Stomach smooth muscle (tissue), 2 donors: Measurements from ENCODE around the gene PARVA.
A peak's percentile ranks its signal among the peaks of the same experiment; 100 is the strongest.

Experiments
- H3K27ac ChIP-seq: one replicate; pipeline ENCODE4 v1.7.0; 2013; ENCODE audit warnings: mild to moderate bottlenecking, low read length, inconsistent platforms
- H3K27me3 ChIP-seq, 2 donors: one replicate each; pipeline ENCODE4 v1.7.0; 2013; ENCODE audit warnings: low read length in 2 of 2; ENCODE audit not compliant: insufficient read depth in 2 of 2, control insufficient read depth in 1 of 2
- H3K36me3 ChIP-seq, 2 donors: one replicate each; pipeline ENCODE4 v1.7.0; 2013; ENCODE audit warnings: low read length in 2 of 2; ENCODE audit not compliant: control insufficient read depth in 2 of 2, insufficient read depth in 2 of 2
- H3K4me1 ChIP-seq: one replicate; pipeline ENCODE4 v1.7.0; 2013; ENCODE audit warnings: low read length; ENCODE audit not compliant: control insufficient read depth, insufficient read depth
- H3K4me3 ChIP-seq, 2 donors: one replicate each; pipeline ENCODE4 v1.7.0; 2013; ENCODE audit warnings: low read length in 2 of 2
- H3K9ac ChIP-seq, 2 donors: one replicate each; pipeline ENCODE4 v1.7.0; 2013; ENCODE audit warnings: low read length in 2 of 2, mild to moderate bottlenecking in 1 of 2
- H3K9me3 ChIP-seq, 2 donors: one replicate each; pipeline ENCODE4 v1.7.0; 2013; ENCODE audit warnings: low read length in 2 of 2; ENCODE audit not compliant: control insufficient read depth in 2 of 2
- donor health status: healthy.
- donor health status: Pancreatic carcinoma.

Gene PARVA

GRCh38 chr11:12448131-12448939, 71.0 kb downstream of the PARVA start:
- Histone ChIP-seq H3K9ac (no peak overlapping the region), H3K4me1 (peaks cover 45% of the 10 kb centered on the region), H3K36me3 (peaks cover 5 to 7% of the 10 kb centered on the region in 2 donors), H3K4me3 (peak overlapping the region in 1 of 2 donors; percentile 29), H3K27me3 (no peaks in the 10 kb centered on the region), H3K9me3 (no peaks in the 10 kb centered on the region), H3K27ac (peak overlapping the region; percentile 41)

GRCh38 chr11:12449961-12450715, 72.8 kb downstream of the PARVA start:
- Histone ChIP-seq H3K9me3 (no peaks in the 10 kb centered on the region), H3K9ac (no peak overlapping the region), H3K27me3 (no peaks in the 10 kb centered on the region), H3K4me1 (peaks cover 43% of the 10 kb centered on the region), H3K27ac (no peak overlapping the region), H3K36me3 (peaks cover 0 to 2% of the 10 kb centered on the region in 2 donors), H3K4me3 (no peak overlapping the region)

DNA sequence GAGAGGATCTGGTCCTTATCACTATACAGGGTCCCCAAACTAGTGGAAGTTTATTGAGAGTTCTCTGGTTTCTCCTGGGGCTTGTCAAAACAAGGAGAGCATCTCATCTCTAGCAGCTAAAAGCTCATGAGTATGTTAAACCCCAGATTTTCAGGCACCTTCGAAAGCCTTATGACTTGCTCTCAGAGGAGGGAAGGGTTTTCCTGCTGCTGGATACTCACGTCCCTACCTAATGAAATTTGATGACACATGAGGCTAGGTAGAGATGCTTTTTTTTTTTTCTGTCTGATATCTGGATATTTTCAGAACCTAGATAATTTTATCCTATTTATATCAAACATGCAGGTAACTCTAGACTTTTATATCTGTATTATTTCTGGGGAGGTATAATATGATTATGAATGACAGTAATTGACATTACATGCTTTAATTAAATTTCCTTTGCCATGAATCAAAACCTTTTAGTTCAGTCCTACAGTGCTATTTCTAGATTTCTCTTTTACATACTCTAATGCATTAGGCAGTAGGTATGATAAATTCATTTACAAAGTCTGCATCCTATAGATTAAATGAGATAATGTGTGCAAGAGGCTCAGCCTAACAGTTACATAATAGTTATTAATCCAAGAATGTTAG, 73.9 kb downstream of the PARVA start:
- peaks cover 51% of the 10 kb centered on the region for H3K4me1 ChIP-seq
- H3K27me3 ChIP-seq: no peaks in the 10 kb centered on the region
- H3K4me3 ChIP-seq: no peak overlapping the region
- peaks cover 0 to 2% of the 10 kb centered on the region in 2 donors for H3K36me3 ChIP-seq
- H3K27ac ChIP-seq: no peak overlapping the region
- no peak overlapping the region for H3K9ac ChIP-seq
- no peaks in the 10 kb centered on the region for H3K9me3 ChIP-seq

DNA sequence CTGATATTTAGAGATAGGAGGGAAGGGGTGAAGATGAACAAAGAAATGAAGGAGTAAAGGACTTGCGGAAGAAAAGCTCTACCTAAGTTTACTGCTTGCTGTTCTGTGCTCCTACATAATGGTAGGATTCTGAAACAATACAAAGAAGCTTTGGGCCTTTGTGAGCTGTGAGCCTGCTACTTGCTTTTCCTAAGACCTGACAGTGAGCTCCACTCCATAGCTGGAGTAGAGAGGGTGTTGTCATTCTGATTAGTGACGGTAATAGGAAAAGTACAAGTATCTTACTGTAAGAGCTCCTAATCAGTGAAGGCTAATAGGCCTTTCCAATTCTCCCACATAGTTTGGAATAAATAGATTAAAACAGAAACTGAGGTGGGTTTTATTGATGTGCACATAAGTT, 75.9 kb downstream of the PARVA start:
- Histone ChIP-seq H3K4me1 (peaks cover 63% of the 10 kb centered on the region), H3K36me3 (peaks cover 0 to 2% of the 10 kb centered on the region in 2 donors), H3K9me3 (no peaks in the 10 kb centered on the region), H3K27ac (peak overlapping the region; percentile 49), H3K9ac (no peak overlapping the region), H3K4me3 (no peak overlapping the region), H3K27me3 (no peaks in the 10 kb centered on the region)

DNA sequence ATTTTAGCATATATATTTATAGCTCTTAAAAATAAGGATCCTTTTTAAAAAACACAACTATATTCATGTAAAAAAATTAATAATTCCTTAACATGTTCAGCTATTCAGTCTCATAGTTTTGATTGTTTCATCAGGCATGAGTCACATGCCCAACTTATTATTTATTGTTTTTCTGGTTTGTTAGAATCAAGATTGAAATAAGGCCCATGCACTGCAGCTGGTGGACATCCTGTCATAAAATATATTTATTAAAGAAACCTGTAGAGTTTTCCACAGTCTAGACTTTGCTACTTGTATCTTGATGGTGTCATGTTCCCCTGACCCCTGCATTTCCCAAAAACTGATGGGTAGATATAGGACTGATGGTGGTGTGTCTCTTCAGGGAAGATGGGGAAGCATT, 77.4 kb downstream of the PARVA start:
- H3K9me3 ChIP-seq: no peaks in the 10 kb centered on the region
- H3K9ac ChIP-seq: no peak overlapping the region
- H3K4me1 ChIP-seq: peaks cover 62% of the 10 kb centered on the region
- H3K27me3 ChIP-seq: no peaks in the 10 kb centered on the region
- no peak overlapping the region for H3K27ac ChIP-seq
- H3K36me3 ChIP-seq: peaks cover 0 to 2% of the 10 kb centered on the region in 2 donors
- H3K4me3 ChIP-seq: no peak overlapping the region

GRCh38 chr11:12455938-12456337, 78.6 kb downstream of the PARVA start:
- no peaks in the 10 kb centered on the region for H3K27me3 ChIP-seq
- H3K4me1 ChIP-seq: peaks cover 67% of the 10 kb centered on the region
- peak overlapping the region; percentile 54 to 58 for H3K9ac ChIP-seq
- H3K4me3 ChIP-seq: peak overlapping the region in 1 of 2 donors; percentile 21
- H3K9me3 ChIP-seq: no peaks in the 10 kb centered on the region
- peak overlapping the region; percentile 89 for H3K27ac ChIP-seq
- H3K36me3 ChIP-seq: peaks cover 0 to 2% of the 10 kb centered on the region in 2 donors

GRCh38 chr11:12456651-12457579, 79.5 kb downstream of the PARVA start:
- H3K27me3 ChIP-seq: no peaks in the 10 kb centered on the region
- H3K36me3 ChIP-seq: no peaks in the 10 kb centered on the region
- peak overlapping the region; percentile 54 to 60 for H3K9ac ChIP-seq
- peak overlapping the region; percentile 89 for H3K27ac ChIP-seq
- no peaks in the 10 kb centered on the region for H3K9me3 ChIP-seq
- H3K4me1 ChIP-seq: peaks cover 75% of the 10 kb centered on the region
- H3K4me3 ChIP-seq: peak overlapping the region in 1 of 2 donors; percentile 21

DNA sequence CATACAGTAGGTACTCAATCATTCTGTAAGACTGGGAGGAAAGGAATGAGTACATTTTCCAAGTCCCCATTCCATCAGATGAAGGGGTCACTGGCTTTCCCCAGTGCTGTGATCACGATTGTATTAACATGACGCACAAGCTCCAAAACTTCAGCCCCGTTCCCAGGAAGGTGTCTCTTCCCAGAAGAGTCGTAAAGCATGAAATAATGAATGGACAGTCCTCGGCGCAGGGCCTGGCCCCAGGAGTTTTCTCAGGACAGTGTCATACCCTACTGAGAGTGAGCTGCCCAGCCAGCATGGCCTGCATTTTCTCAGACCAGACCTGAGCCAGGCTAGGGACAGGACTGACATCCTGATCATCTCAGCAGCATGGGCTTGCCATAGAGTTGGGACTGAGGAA, 80.7 kb downstream of the PARVA start:
- H3K4me3 ChIP-seq: peak overlapping the region in 1 of 2 donors; percentile 17
- peaks cover 64% of the 10 kb centered on the region for H3K4me1 ChIP-seq
- no peaks in the 10 kb centered on the region for H3K27me3 ChIP-seq
- H3K9me3 ChIP-seq: no peaks in the 10 kb centered on the region
- no peaks in the 10 kb centered on the region for H3K36me3 ChIP-seq
- H3K9ac ChIP-seq: peak overlapping the region; percentile 54 to 60
- peak overlapping the region; percentile 89 for H3K27ac ChIP-seq

GRCh38 chr11:12459374-12459773, 82.0 kb downstream of the PARVA start:
- Histone ChIP-seq H3K9me3 (no peaks in the 10 kb centered on the region), H3K4me1 (peaks cover 59% of the 10 kb centered on the region), H3K27me3 (no peaks in the 10 kb centered on the region), H3K27ac (peak overlapping the region; percentile 89), H3K4me3 (no peak overlapping the region), H3K9ac (peak overlapping the region in 1 of 2 donors; percentile 54), H3K36me3 (no peaks in the 10 kb centered on the region)
